ENCODE data around the gene ARHGAP10. TPM values are rescaled to one million over a fixed set of nuclear protein-coding genes. Genes with fewer than 3 reads are reported as not detected.
A peak's percentile ranks its signal among the peaks of the same experiment; 100 is the strongest.

The ARHGAP10 gene
- total RNA-seq, 4 donors from 2014 or later: 131 to 217 (median 206) TPM

DNA sequence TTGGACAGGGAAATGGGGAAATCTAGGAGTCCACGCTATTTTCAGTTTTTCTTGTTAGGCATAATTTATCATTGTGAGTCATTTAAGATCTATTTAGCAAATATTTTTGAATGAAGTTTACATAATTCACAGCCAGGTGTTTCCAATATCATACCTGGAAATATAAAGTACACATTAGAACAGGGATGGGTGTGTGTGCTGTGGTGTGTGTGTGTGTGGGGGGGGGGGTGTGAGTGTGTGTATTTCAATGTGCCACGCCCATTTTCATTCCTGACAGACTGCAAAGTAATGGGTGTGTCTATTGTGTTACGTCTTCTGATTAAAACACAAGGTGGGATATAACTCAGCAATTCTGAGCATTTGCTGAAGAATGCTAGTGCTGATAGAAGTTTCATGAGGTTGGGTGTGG lies 33.2 kb downstream of the ARHGAP10 start:
- Histone ChIP-seq H3K9me3 (no peaks in the 10 kb centered on the region), H3K27ac (no peak overlapping the region), H3K36me3 (peaks cover 0 to 4% (median 0%) of the 10 kb centered on the region in 3 donors), H3K4me3 (no peak overlapping the region), H3K4me1 (peaks cover 0 to 45% (median 4%) of the 10 kb centered on the region in 4 donors), H3K27me3 (no peaks in the 10 kb centered on the region)
- TF ChIP-seq, protein P1, sequence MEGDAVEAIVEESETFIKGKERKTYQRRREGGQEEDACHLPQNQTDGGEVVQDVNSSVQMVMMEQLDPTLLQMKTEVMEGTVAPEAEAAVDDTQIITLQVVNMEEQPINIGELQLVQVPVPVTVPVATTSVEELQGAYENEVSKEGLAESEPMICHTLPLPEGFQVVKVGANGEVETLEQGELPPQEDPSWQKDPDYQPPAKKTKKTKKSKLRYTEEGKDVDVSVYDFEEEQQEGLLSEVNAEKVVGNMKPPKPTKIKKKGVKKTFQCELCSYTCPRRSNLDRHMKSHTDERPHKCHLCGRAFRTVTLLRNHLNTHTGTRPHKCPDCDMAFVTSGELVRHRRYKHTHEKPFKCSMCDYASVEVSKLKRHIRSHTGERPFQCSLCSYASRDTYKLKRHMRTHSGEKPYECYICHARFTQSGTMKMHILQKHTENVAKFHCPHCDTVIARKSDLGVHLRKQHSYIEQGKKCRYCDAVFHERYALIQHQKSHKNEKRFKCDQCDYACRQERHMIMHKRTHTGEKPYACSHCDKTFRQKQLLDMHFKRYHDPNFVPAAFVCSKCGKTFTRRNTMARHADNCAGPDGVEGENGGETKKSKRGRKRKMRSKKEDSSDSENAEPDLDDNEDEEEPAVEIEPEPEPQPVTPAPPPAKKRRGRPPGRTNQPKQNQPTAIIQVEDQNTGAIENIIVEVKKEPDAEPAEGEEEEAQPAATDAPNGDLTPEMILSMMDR (IDR thresholded peaks at IDR 0.05): no peak
- TF ChIP-seq POLR2A (IDR thresholded peaks at IDR 0.05) (no peak), EP300 (IDR thresholded peaks at IDR 0.05) (no peak)
- no peak for DNase-seq (ENCODE audit: low spot score in 2 of 2)
- WGBS, 2 donors: 90 to 92% methylated on average over 3 of the region's 3 CpGs

DNA sequence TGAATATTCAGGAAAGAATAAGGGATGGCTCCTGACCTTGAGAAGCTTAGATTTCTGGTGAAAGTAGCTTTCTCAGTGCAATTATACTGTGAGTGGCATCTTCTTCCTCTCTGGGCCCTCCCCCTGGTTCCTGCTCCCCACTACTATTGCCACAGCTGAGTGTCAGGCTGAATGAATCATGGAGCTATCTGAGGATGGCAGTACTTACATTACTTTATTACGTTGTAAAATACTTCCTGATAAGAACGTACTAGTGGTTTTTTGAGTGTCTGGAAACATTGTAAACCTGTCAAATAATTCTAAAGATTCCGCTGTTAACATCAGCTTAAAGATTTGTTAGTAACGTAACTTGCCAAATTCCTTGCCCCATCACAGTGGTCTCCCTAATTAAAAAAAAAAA lies 36.2 kb downstream of the ARHGAP10 start:
- H3K4me3 ChIP-seq: no peak overlapping the region
- TF ChIP-seq, protein P1 (IDR thresholded peaks at IDR 0.05): no peak
- TF ChIP-seq POLR2A (IDR thresholded peaks at IDR 0.05): no peak
- TF ChIP-seq EP300 (IDR thresholded peaks at IDR 0.05): no peak
- H3K27ac ChIP-seq: no peak overlapping the region
- WGBS, 2 donors: 55 to 64% methylated on average over 4 of the region's 4 CpGs
- H3K27me3 ChIP-seq: no peaks in the 10 kb centered on the region
- no peaks in the 10 kb centered on the region for H3K9me3 ChIP-seq
- peaks cover 0 to 54% (median 13%) of the 10 kb centered on the region in 4 donors for H3K4me1 ChIP-seq
- H3K36me3 ChIP-seq: peaks cover 0 to 4% (median 0%) of the 10 kb centered on the region in 3 donors
- DNase-seq (ENCODE audit: low spot score in 2 of 2): no peak

DNA sequence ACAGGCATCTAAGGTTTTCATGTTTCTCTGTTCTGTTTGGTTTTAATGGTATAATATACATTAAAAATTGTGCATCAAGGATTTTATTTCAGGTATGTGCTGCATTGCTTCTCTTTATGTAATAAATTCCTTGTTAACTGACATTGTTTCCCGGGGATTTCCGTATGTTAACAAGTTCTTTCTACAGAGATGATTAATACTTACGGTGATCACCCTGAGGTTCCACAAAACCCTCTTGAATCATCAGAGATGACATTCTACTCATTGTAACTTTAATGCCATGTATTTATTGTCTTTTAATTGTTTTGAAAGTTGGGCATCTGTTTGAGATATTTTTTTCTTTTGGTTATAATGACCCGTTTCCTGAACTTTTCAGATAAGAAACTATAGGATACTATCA lies 37.5 kb downstream of the ARHGAP10 start:
- Histone ChIP-seq H3K27ac (no peak overlapping the region), H3K9me3 (no peaks in the 10 kb centered on the region), H3K27me3 (no peaks in the 10 kb centered on the region), H3K36me3 (peaks cover 0 to 4% (median 0%) of the 10 kb centered on the region in 3 donors), H3K4me1 (peaks cover 0 to 57% (median 20%) of the 10 kb centered on the region in 4 donors), H3K4me3 (no peak overlapping the region)
- WGBS, 2 donors: 88% methylated on average over 4 of the region's 4 CpGs
- DNase-seq (ENCODE audit: low spot score in 2 of 2): no peak
- TF ChIP-seq POLR2A (IDR thresholded peaks at IDR 0.05): no peak
- TF ChIP-seq EP300 (IDR thresholded peaks at IDR 0.05): no peak
- TF ChIP-seq, protein P1 (IDR thresholded peaks at IDR 0.05): no peak

DNA sequence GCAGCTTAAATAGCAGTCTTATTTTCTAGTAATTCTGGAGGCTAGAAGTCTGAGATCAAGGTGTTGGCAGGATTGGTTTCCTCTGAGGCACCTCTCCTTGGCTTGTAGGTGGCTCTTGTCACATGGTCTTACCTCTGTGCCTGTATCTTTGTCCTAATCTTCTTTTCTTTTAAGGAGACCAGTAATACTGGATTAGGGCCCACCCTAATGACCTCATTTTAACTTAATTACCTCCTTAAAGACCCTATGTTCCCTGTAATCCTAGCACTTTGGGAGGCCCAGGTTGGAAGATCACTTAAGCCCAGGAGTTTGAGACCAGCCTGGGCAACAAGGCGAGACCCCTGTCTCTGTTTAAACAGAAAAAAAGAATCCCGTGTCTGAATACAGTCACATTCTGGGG lies 38.9 kb downstream of the ARHGAP10 start:
- Histone ChIP-seq H3K4me3 (no peak overlapping the region), H3K27me3 (no peaks in the 10 kb centered on the region), H3K27ac (no peak overlapping the region), H3K9me3 (no peaks in the 10 kb centered on the region), H3K4me1 (peaks cover 0 to 59% (median 20%) of the 10 kb centered on the region in 4 donors), H3K36me3 (peaks cover 0 to 4% (median 0%) of the 10 kb centered on the region in 3 donors)
- WGBS, 2 donors: 89 to 96% methylated on average over 2 of the region's 2 CpGs
- no peak for DNase-seq (ENCODE audit: low spot score in 2 of 2)
- no peak for TF ChIP-seq EP300 (IDR thresholded peaks at IDR 0.05)
- TF ChIP-seq, protein P1 (IDR thresholded peaks at IDR 0.05): no peak
- TF ChIP-seq POLR2A (IDR thresholded peaks at IDR 0.05): no peak

DNA sequence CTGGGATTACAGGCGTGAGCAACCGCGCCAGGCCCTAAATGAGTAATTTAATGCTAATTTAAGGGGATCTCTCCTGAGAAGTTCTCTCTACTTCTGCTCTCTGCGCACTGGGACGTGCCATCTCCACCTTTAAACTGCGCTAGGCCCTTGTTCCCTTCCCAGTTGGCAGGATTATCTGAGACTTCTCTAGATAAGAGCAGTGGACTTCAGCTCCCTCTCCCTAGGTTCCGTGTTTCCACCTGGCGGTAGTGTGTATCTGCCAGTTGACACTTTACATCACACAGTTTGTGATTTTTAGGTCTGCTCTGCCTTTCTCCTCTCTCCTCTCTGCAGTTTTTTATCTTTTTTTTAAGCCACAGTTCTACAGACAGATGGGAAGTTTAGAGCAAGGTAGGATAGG lies 40.2 kb downstream of the ARHGAP10 start:
- Histone ChIP-seq H3K4me1 (peaks cover 0 to 66% (median 20%) of the 10 kb centered on the region in 4 donors), H3K4me3 (no peak overlapping the region), H3K27ac (peak overlapping the region in 2 of 4 donors; percentile 34 to 63), H3K27me3 (no peaks in the 10 kb centered on the region), H3K36me3 (peaks cover 0 to under 1% (median 0%) of the 10 kb centered on the region in 3 donors), H3K9me3 (no peaks in the 10 kb centered on the region)
- DNase-seq (ENCODE audit: low spot score in 2 of 2): no peak
- WGBS, 2 donors: 75 to 89% methylated on average over 8 of the region's 8 CpGs
- TF ChIP-seq EP300 (IDR thresholded peaks at IDR 0.05): no peak
- TF ChIP-seq, protein P1 (IDR thresholded peaks at IDR 0.05): no peak
- no peak for TF ChIP-seq POLR2A (IDR thresholded peaks at IDR 0.05)
